ENCODE results near the gene OXGR1. TPM values are rescaled to one million over a fixed set of nuclear protein-coding genes. Genes with fewer than 3 reads are reported as not detected.

The OXGR1 gene
- total RNA-seq, 2 experiments from 2014 or later: not detected

GRCh38 chr13:96946709-96947311 lies 47.5 kb downstream of the OXGR1 start:
- DNase-seq: no peak
- Mint-ChIP-seq H3K36me3 (ENCODE audit: low read depth) (no peaks in the 10 kb centered on the region), H3K27me3 (ENCODE audit: low read depth) (no peaks in the 10 kb centered on the region), H3K27ac (no peak overlapping the region), H3K4me3 (no peak overlapping the region), H3K4me1 (ENCODE audit: low read depth) (no peaks in the 10 kb centered on the region), H3K9me3 (ENCODE audit: insufficient read depth) (no peaks in the 10 kb centered on the region)
- POLR2A ChIA-PET: no interaction called here
- CTCF ChIA-PET: no interaction called here
- ATAC-seq: no peak

GRCh38 chr13:96940961-96941360 lies 53.3 kb downstream of the OXGR1 start:
- Mint-ChIP-seq H3K4me3 (no peak overlapping the region), H3K36me3 (ENCODE audit: low read depth) (no peaks in the 10 kb centered on the region), H3K4me1 (ENCODE audit: low read depth) (no peaks in the 10 kb centered on the region), H3K27me3 (ENCODE audit: low read depth) (no peaks in the 10 kb centered on the region), H3K9me3 (ENCODE audit: insufficient read depth) (no peaks in the 10 kb centered on the region), H3K27ac (no peak overlapping the region)
- POLR2A ChIA-PET: no interaction called here
- ATAC-seq: no peak
- CTCF ChIA-PET: no interaction called here
- DNase-seq: no peak

DNA sequence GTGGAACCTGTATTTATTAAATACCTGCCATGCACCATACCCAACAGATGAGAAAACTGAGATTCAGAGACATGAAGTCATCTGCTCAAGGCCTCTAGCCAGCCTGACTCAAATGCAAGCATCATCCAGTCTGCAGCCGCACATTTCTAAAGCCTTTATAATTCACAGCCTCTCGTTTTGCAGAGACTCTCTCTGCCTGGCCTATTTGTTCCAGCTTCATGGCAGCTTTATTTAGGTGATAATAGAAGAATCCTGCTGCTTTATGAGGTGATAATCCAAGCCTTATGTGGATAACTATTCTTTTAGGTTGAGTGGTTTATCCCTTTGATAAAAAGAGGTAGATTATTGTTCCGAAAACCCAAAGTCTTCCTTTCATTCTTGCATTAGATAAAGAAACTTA lies 58.4 kb downstream of the OXGR1 start:
- ATAC-seq (no peak), DNase-seq (no peak)
- Mint-ChIP-seq H3K4me1 (ENCODE audit: low read depth) (no peaks in the 10 kb centered on the region), H3K27me3 (ENCODE audit: low read depth) (no peaks in the 10 kb centered on the region), H3K4me3 (no peak overlapping the region), H3K36me3 (ENCODE audit: low read depth) (no peaks in the 10 kb centered on the region), H3K27ac (no peak overlapping the region), H3K9me3 (ENCODE audit: insufficient read depth) (no peaks in the 10 kb centered on the region)
- ChIA-PET POLR2A (no interaction called here), CTCF (no interaction called here)

Other genes starting within 250 kb of the OXGR1 start
- 10 to 100 TPM; 11.6 to 12.3 TPM for gene MBNL2, start 227.9 kb upstream of the OXGR1 start, total RNA-seq

Data from activated CD8-positive, alpha-beta T cell treated with anti-CD3 and anti-CD28 coated beads, Interleukin-2, amount 10 ng/mL, durations not matched to agents 7 days and 5 days (primary cell).